GM20000 (cell line): ENCODE measurements around the gene NFKBIE.
A peak's percentile ranks its signal among the peaks of the same experiment; 100 is the strongest.
"Not testable (repeated sequence)": the region's sequence is repeated elsewhere in the genome, so short reads cannot be mapped to it uniquely, and the experiment has no call there.

Experiments
- DNase-seq: peaks from one replicate; pipeline ENCODE4 v3.0.0; 2012; ENCODE audit warnings: low spot score
- TF ChIP-seq, protein P1 (sequence below): IDR thresholded peaks from 2 replicates; pipeline ENCODE4 v1.5.1; 2012; ENCODE audit warnings: mild to moderate bottlenecking, control low read depth; ENCODE audit errors: extremely low read depth, missing control alignments

The NFKBIE gene

DNA sequence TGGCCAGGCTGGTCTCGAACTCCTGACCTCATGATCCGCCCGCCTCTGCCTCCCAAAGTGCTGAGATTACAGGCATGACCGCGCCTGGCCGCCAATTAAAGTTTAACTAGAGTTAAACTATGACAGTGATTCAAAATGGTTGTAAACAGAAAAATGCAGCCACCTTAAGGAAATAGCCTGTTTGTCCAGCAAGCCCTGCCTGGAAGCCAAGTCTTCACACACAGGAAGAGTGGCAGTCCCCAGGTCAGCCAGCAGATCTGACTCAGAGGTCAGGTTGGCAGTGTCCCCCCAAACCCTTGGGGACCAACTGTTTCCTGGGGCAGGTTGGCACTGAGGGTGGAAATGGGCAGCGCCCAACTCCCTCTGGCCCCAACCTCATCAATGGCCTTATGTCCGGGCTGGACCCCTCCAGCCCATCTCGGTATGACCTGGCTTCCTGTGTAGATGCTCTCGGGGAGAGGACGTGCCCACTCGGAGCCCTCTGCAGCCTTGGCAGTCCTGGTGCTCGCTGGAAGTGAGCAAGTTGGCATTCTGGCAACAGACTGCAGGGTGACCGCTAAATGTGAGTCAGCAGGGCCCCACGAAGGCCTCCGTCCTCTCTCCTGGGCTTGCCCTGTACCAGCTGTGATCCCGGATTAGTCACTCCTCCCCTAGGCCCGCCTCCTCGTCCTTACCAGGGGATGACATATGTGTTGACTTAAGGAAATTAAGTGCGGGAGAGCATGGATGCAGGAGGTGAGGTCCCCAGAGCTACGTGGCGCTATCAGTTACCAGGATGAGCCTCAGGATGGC lies 28.1 kb downstream of the NFKBIE start:
- peak; percentile 78 for DNase-seq
- TF ChIP-seq, protein P1, sequence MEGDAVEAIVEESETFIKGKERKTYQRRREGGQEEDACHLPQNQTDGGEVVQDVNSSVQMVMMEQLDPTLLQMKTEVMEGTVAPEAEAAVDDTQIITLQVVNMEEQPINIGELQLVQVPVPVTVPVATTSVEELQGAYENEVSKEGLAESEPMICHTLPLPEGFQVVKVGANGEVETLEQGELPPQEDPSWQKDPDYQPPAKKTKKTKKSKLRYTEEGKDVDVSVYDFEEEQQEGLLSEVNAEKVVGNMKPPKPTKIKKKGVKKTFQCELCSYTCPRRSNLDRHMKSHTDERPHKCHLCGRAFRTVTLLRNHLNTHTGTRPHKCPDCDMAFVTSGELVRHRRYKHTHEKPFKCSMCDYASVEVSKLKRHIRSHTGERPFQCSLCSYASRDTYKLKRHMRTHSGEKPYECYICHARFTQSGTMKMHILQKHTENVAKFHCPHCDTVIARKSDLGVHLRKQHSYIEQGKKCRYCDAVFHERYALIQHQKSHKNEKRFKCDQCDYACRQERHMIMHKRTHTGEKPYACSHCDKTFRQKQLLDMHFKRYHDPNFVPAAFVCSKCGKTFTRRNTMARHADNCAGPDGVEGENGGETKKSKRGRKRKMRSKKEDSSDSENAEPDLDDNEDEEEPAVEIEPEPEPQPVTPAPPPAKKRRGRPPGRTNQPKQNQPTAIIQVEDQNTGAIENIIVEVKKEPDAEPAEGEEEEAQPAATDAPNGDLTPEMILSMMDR = no peak

- TF ChIP-seq, protein P1 = no peak
- no peak for DNase-seq
Observed at GRCh38 chr6:44235891-44236516, 29.3 kb downstream of the NFKBIE start.

DNA sequence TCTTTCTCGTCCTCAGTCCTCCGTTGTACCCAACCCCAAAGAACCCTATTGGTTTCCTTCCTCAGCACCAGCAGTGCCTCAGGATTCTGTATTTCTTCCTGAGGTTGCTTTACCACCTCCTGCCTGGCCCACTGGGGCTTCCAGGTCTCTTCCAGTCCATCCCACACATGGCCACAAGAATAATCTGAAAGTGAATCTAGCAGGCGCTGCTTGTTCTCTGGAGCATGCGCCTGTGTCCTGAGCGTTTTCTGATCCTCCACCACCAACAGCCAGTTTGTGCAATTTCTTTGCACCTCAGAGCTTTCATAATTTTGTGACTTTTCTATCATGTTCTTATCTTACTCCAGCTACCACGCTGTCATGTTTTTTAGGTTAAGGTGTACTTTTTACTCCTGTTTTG lies 30.1 kb downstream of the NFKBIE start:
- TF ChIP-seq, protein P1 = no peak
- no peak for DNase-seq

- TF ChIP-seq, protein P1 = peak; percentile 63
- peak; percentile 74 for DNase-seq
Observed at GRCh38 chr6:44234101-44235025, 31.0 kb downstream of the NFKBIE start.

DNA sequence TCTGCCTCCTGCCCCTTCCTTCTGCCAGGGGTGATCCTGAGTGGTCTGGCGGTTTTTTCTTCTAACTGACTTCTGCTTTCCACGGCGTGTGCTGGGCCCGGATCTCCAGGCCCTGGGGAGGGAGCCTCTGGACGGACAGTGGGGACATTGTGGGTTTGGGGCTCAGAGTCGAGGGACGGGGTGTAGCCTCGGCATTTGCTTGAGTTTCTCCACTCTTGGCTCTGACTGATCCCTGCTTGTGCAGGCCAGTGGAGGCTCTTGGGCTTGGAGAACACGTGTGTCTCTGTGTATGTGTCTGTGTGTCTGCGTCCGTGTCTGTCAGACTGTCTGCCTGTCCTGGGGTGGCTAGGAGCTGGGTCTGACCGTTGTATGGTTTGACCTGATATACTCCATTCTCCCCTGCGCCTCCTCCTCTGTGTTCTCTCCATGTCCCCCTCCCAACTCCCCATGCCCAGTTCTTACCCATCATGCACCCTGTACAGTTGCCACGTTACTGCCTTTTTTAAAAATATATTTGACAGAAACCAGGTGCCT lies 31.7 kb downstream of the NFKBIE start:
- TF ChIP-seq, protein P1 = no peak
- peak; percentile 5 for DNase-seq

DNA sequence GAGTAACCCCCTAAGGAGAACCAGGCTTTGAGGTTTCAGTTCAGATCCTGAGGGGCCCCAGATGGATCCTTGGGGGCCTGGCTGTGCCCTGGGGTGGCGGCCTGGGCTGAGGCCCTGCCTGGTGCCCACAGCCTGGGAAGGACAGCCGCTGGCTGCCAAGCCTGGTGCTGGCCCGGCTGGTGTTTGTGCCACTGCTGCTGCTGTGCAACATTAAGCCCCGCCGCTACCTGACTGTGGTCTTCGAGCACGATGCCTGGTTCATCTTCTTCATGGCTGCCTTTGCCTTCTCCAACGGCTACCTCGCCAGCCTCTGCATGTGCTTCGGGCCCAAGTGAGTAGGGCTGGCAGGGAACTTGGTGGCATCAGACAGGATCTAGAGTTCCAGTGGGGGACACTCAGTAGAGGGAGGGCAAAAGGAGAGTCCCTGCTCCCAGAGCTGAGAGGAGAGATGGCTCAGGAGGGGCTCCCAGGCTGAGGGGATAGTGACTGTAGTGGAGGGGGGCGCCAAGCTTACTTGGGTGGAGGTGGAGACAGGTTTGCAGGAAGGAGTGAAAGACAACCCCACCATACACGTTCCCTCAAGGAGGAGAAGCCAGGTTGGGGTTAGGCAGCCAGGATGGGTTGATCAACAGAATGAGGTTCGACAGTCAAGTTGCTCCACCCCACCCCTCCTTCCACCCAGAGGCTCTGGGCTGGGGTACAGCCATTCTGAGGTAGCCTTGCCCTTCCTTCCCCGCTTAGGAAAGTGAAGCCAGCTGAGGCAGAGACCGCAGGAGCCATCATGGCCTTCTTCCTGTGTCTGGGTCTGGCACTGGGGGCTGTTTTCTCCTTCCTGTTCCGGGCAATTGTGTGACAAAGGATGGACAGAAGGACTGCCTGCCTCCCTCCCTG lies 32.4 kb downstream of the NFKBIE start:
- TF ChIP-seq, protein P1 = no peak
- no peak for DNase-seq

DNA sequence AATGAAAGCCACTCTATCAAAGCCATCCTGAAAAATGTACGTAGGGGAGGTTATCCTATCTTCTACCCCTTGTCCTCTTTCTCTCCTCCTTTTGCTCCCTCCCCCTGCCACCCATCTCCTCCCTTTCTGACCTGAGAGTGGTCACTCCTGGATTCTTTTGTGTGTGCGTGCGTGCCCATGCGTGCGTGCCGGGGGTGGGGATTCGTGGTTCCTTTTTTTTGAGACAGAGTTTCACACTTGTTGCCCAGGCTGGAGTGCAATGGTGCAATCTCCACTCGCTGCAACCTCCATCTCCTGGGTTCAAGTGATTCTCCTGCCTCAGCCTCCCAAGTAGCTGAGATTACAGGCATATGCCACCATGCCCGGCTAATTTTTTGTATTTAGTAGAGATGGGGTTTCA lies 33.9 kb downstream of the NFKBIE start:
- not testable (repeated sequence) for DNase-seq
